HepG2 (cell line): ENCODE results near the gene ABHD3. TPM values are rescaled to one million over a fixed set of nuclear protein-coding genes. Genes with fewer than 3 reads are reported as not detected.

Experiments
- ADNP ChIP-seq: sonication (generic); formaldehyde crosslinking; IDR thresholded peaks from 2 replicates; pipeline ENCODE4 v1.4.0; 2020; ENCODE audit warnings: missing genetic modification reagents
- ATAD3A ChIP-seq: sonication (generic); formaldehyde crosslinking; IDR thresholded peaks from 2 replicates; pipeline ENCODE4 v1.4.0; 2020; ENCODE audit warnings: missing genetic modification reagents
- CBFB ChIP-seq: sonication (generic); formaldehyde crosslinking; IDR thresholded peaks from 2 replicates; pipeline ENCODE4 v1.4.0; 2020; ENCODE audit warnings: missing genetic modification reagents
- FOXJ3 ChIP-seq: sonication (generic); formaldehyde crosslinking; IDR thresholded peaks from 2 replicates; pipeline ENCODE4 v1.4.0; 2020; ENCODE audit warnings: missing genetic modification reagents, mild to moderate bottlenecking, borderline replicate concordance
- GATAD2A ChIP-seq: IDR thresholded peaks from 2 replicates; pipeline ENCODE4 v1.6.1; 2016
- HNRNPLL ChIP-seq: fragments of 200-400 bp; formaldehyde crosslinking; IDR thresholded peaks from 2 replicates; pipeline ENCODE4 v1.6.1; 2017; ENCODE audit warnings: mild to moderate bottlenecking, low read depth, low read length; ENCODE audit not compliant: poor library complexity, severe bottlenecking
- HOXA5 ChIP-seq: sonication (generic); formaldehyde crosslinking; IDR thresholded peaks from 2 replicates; pipeline ENCODE4 v1.4.0; 2020; ENCODE audit warnings: missing genetic modification reagents
- ISL2 ChIP-seq: sonication (generic); formaldehyde crosslinking; IDR thresholded peaks from 2 replicates; pipeline ENCODE4 v1.5.0; 2020; ENCODE audit warnings: missing genetic modification reagents
- KDM1A ChIP-seq: IDR thresholded peaks from 2 replicates; pipeline ENCODE4 v1.6.1; 2016; ENCODE audit warnings: missing compliant biosample characterization
- MIXL1 ChIP-seq: IDR thresholded peaks from 2 replicates; pipeline ENCODE4 v1.6.1; 2016
- NFIC ChIP-seq: IDR thresholded peaks from 2 replicates; pipeline ENCODE4 v1.6.1; 2012; ENCODE audit warnings: mild to moderate bottlenecking, low read length, inconsistent platforms
- PAF1 ChIP-seq: IDR thresholded peaks from 2 replicates; pipeline ENCODE4 v1.6.1; 2016; ENCODE audit warnings: missing genetic modification reagents, missing compliant biosample characterization
- POLR2G ChIP-seq: fragments of 200-400 bp; formaldehyde crosslinking; IDR thresholded peaks from 2 replicates; pipeline ENCODE4 v1.6.1; 2018; ENCODE audit warnings: mild to moderate bottlenecking, low read depth, low read length, moderate library complexity
- TFDP2 ChIP-seq: sonication (generic); formaldehyde crosslinking; IDR thresholded peaks from 2 replicates; pipeline ENCODE4 v1.4.0; 2020; ENCODE audit warnings: missing genetic modification reagents
- ZBTB26 ChIP-seq: IDR thresholded peaks from 2 replicates; pipeline ENCODE4 v1.6.1; 2016; ENCODE audit warnings: missing compliant biosample characterization, missing genetic modification reagents, borderline replicate concordance
- ZBTB39 ChIP-seq: sonication (generic); formaldehyde crosslinking; IDR thresholded peaks from 2 replicates; pipeline ENCODE4 v1.5.0; 2020; ENCODE audit warnings: missing genetic modification reagents
- ZNF264 ChIP-seq: sonication (generic); formaldehyde crosslinking; IDR thresholded peaks from 2 replicates; pipeline ENCODE4 v1.4.0; 2020; ENCODE audit warnings: missing genetic modification reagents
- ZNF3 ChIP-seq: IDR thresholded peaks from 2 replicates; pipeline ENCODE4 v1.7.0; 2017; ENCODE audit warnings: inconsistent platforms
- ZNF607 ChIP-seq: sonication (generic); formaldehyde crosslinking; IDR thresholded peaks from 2 replicates; pipeline ENCODE4 v1.5.1; 2020; ENCODE audit warnings: missing genetic modification reagents, mild to moderate bottlenecking, borderline replicate concordance
- ZNF660 ChIP-seq: sonication (generic); formaldehyde crosslinking; IDR thresholded peaks from 2 replicates; pipeline ENCODE4 v1.5.1; 2020; ENCODE audit warnings: mild to moderate bottlenecking, low read depth, missing genetic modification reagents, borderline replicate concordance
- ZNF800 ChIP-seq: sonication (generic); formaldehyde crosslinking; IDR thresholded peaks from 2 replicates; pipeline ENCODE4 v1.4.0; 2020; ENCODE audit warnings: missing genetic modification reagents
- polyA plus RNA-seq, 8 experiments: library from polyadenylated mRNA; depleted of rRNA in 3 of 8; stranded (reverse) in 7 of 8; unstranded in 1 of 8; fragments of >200 nt; fragmentation: Illumina TruSeq in 4 of 8; extraction: Trizol in 4 of 8; gene quantifications; 2 replicates each; pipeline versions ENCODE4 v1.2.1 to v1.2.3, GENCODE V29; 2011 to 2016; ENCODE audit warnings: low read depth in 4 of 8, missing spikeins in 1 of 8, mixed read lengths in 1 of 8; ENCODE audit not compliant: insufficient read depth in 1 of 8
- total RNA-seq, 5 experiments: library from RNA; depleted of rRNA; stranded (reverse); fragments of >200 nt; fragmentation: Illumina TruSeq; extraction: Trizol; gene quantifications; 2 replicates each; pipeline ENCODE4 v1.2.3, GENCODE V29; 2016; ENCODE audit warnings: low read depth in 1 of 5

The ABHD3 gene
- total and polyA plus RNA-seq, 2 of the 13 experiments (the other 11 are each of a cell fraction or from before 2014, with no cell fraction given), result 32.1 to 40.2 TPM

GRCh38 chr18:21684731-21685130 is 19.8 kb downstream of the ABHD3 start (continued):
- no peak for TF ChIP-seq ZBTB26
- TF ChIP-seq FOXJ3, result peak; percentile 51; the same call in 1 of the 2 replicates
- peak; percentile 94 for TF ChIP-seq ISL2
- no peak for TF ChIP-seq CBFB
- no peak for TF ChIP-seq ZNF3 (CRISPR knock-in tag)
- peak; percentile 88 for TF ChIP-seq GATAD2A
- 0 out of 2 replicates have a peak, but pooled peaks have one; percentile 25 for TF ChIP-seq NFIC
- no peak for TF ChIP-seq ZNF607 (CRISPR knock-in tag)
- TF ChIP-seq POLR2G, result no peak
- no peak for TF ChIP-seq PAF1 (CRISPR knock-in tag)
- no peak for TF ChIP-seq ZNF264
- TF ChIP-seq ATAD3A (CRISPR knock-in tag), result no peak
- no peak for TF ChIP-seq HOXA5
- TF ChIP-seq ZNF660 (CRISPR knock-in tag), result no peak
- TF ChIP-seq ADNP (CRISPR knock-in tag), result no peak
- peak; percentile 34; the same call in 1 of the 2 replicates for TF ChIP-seq ZBTB39 (CRISPR knock-in tag)
- no peak for TF ChIP-seq HNRNPLL
- peak; percentile 72 for TF ChIP-seq MIXL1
- TF ChIP-seq KDM1A (CRISPR knock-in tag), result no peak
- no peak for TF ChIP-seq TFDP2 (CRISPR knock-in tag)
- no peak for TF ChIP-seq ZNF800 (CRISPR knock-in tag)
